ENCODE measurements around the gene RBP4.

Gene RBP4

DNA sequence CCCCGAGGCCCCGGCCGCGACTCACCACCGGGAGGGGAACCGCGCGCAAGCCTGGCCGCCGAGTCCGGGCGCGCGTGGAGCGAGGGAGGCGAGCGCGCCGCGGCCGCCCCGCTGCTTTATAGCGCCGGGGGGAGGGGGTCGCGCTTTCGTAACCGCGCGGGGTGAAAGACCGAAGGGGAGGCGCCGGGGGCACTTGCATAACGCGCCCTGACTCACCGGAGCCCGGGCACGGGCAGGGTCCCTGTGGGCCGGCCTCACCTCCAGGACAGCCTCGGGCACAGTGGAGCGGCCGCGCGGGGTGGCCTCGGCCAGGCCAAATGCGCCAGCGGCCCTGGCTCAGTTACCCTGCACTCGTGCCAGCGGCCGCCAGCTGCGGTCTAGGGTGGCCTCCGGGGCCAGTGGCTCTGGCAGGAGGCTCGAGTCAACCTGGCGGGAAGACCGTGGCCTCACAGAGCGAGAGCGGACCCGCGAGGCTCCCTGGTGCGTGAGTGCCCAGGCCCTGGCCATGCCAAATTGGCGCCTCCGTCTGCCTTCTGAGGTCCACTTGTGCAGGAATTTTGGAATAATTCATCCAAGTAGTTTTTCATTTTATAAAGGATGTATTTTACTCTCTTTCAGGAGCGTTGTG, at the start of gene RBP4:
TSS of gene RBP4 (minus strand) at position 90 of the 628 bp plus-strand sequence. CDS start 207 bp downstream, outside the sequence.
- DNase-seq = no peak
- in situ Hi-C loops (cut with MboI; ENCODE audit: low pct_unique_long_range_greater_than_20kb, low sequenced_read_pairs) = no loop called here

GRCh38 chr10:93639791-93640190, 38.8 kb upstream of the RBP4 start:
- in situ Hi-C loops (cut with MboI; ENCODE audit: low pct_unique_long_range_greater_than_20kb, low sequenced_read_pairs) = no loop called here
- DNase-seq = no peak

DNA sequence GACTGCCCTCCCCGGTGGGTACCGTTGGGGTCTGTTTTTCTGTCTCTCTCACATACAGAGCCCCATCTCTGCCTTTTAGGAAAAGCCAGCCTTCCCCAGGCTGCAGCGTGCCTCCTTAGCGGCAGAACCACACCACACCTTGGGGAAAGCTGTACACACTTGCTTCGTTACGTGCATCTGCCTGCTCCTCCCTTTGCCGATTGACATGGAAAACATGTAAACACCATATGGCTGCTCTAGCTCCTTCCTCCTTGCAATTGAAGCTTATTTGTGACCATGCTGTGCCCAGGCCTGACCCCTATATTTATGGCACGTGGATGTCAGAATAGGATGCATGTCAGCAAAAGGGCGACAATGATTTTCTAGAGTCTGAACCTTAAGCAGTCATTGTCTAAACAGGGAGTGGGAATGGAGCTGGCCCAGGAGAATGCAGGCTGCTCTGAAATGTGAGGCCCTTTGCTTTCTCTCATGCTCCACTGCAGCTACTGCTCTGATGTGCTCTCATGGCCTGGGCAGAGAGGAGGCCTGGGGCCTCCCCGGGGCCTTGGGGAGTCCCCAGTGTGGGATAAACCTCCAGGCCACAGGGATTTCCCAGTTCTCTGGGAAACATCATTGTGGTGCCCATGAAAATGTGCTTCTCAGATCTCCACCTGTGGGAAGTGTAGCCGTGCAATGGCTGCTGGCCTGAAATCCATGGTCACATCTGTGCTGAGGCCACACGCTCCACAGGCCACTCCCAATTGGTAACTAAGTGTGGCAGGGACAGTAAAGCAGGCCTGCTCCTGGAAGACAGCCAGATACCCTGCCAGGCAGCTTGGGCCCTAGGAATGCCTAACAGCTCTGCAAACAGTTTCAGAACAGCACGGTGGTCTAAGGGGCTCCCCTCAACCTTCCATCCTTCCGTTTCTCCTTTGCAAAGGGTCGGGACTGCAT, 29.9 kb upstream of the RBP4 start:
- DNase-seq = no peak
- in situ Hi-C loops (cut with MboI; ENCODE audit: low pct_unique_long_range_greater_than_20kb, low sequenced_read_pairs) = no loop called here

GRCh38 chr10:93629647-93630305, 28.7 kb upstream of the RBP4 start:
- in situ Hi-C loops (cut with MboI; ENCODE audit: low pct_unique_long_range_greater_than_20kb, low sequenced_read_pairs) = no loop called here
- DNase-seq = no peak

- no peak for DNase-seq
- in situ Hi-C loops (cut with MboI; ENCODE audit: low pct_unique_long_range_greater_than_20kb, low sequenced_read_pairs) = no loop called here
Observed at GRCh38 chr10:93628858-93629257, 27.8 kb upstream of the RBP4 start.

DNA sequence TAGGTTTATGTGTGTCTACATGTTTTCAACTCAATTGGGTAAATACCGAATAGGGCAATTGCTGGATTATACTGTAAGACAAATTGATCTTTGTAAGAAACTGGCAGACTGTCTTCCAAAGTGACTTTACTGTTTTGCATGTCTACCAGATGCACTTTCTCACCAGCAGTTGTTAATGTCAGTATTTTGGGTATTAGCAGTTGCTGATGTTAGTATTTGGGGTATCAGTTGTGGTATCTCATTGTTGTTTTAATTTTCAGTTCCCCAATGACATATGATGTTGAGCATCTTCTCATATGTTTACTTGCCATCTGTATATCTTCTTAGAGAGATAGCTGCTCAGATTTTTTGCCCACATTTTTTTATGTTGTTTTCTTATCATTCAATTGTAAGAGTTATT, 21.9 kb upstream of the RBP4 start:
- no peak for DNase-seq
- in situ Hi-C loops (cut with MboI; ENCODE audit: low pct_unique_long_range_greater_than_20kb, low sequenced_read_pairs) = no loop called here

- DNase-seq = no peak
- in situ Hi-C loops (cut with MboI; ENCODE audit: low pct_unique_long_range_greater_than_20kb, low sequenced_read_pairs) = no loop called here
Observed at GRCh38 chr10:93620925-93621324, 19.9 kb upstream of the RBP4 start.

DNA sequence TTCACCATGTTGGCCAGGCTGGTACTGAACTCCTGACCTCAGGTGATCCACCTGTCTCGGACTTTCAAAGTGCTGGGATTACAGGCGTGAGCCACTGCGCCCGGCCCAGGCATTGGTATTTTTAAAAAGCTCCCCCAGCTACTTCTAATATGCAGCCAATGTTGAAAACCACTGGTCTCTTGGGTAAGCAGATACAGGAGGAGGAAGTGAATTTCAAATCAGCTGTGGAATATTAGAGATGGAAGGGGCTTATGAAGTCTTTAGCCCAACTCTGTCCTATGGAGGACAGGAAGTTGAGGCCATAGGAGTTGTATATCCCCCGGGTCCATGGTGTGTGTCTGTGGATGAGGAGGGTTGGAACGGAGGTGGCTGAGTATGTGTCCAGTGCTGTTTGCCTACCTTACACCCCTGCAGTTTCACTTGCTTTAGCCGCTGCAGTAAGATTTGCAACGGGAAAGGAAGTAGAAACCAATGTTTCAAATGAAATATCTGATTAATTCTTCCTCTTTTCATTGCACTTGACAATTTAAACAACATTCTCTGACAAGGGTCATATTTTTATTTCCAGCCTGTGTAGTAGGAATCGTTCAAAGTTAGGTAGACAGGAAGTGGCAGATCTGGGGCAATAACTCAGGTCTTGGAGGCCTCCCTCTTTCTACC, 14.7 kb upstream of the RBP4 start:
- peak; percentile 28 for DNase-seq
- in situ Hi-C loops (cut with MboI; ENCODE audit: low pct_unique_long_range_greater_than_20kb, low sequenced_read_pairs) = no loop called here

- DNase-seq = no peak
- in situ Hi-C loops (cut with MboI; ENCODE audit: low pct_unique_long_range_greater_than_20kb, low sequenced_read_pairs) = no loop called here
Observed at GRCh38 chr10:93614101-93614825, 13.2 kb upstream of the RBP4 start.

- in situ Hi-C loops (cut with MboI; ENCODE audit: low pct_unique_long_range_greater_than_20kb, low sequenced_read_pairs) = no loop called here
- DNase-seq = no peak
Observed at GRCh38 chr10:93613126-93613525, 12.1 kb upstream of the RBP4 start.

GRCh38 chr10:93612311-93612710, 11.3 kb upstream of the RBP4 start, which contains the start of gene PDE6C:
Gene PDE6C (plus strand): TSS chr10:93612537. CDS start chr10:93612726, 189 bp downstream.
- no peak for DNase-seq
- in situ Hi-C loops (cut with MboI; ENCODE audit: low pct_unique_long_range_greater_than_20kb, low sequenced_read_pairs) = no loop called here

DNA sequence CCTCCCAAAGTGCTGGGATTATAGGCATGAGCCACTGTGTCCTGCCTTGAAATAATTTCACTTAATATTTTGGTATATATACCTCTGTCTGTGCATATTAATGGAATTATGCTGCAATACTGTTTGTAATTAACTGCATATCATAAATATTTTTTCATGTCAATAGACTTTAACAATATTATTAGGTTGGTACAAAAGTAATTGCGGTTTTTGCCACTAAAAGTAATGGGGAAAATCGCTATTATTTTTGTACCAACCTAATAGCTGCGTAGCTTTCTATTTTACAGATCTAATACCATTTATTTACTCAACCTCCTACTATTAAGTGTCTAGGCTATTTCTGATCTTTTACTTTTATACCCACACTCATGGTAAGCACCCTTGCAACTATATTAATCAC, 7.4 kb upstream of the RBP4 start:
- no peak for DNase-seq
- in situ Hi-C loops (cut with MboI; ENCODE audit: low pct_unique_long_range_greater_than_20kb, low sequenced_read_pairs) = no loop called here

- DNase-seq = peak; percentile 28
- in situ Hi-C loops (cut with MboI; ENCODE audit: low pct_unique_long_range_greater_than_20kb, low sequenced_read_pairs) = no loop called here
Observed at GRCh38 chr10:93604146-93604545, 3.1 kb upstream of the RBP4 start.

GRCh38 chr10:93603023-93603422, 2.0 kb upstream of the RBP4 start:
- DNase-seq = no peak
- in situ Hi-C loops (cut with MboI; ENCODE audit: low pct_unique_long_range_greater_than_20kb, low sequenced_read_pairs) = no loop called here

GRCh38 chr10:93601774-93602162, 733 bp upstream of the RBP4 start:
- DNase-seq = no peak
- in situ Hi-C loops (cut with MboI; ENCODE audit: low pct_unique_long_range_greater_than_20kb, low sequenced_read_pairs) = no loop called here

- in situ Hi-C loops (cut with MboI; ENCODE audit: low pct_unique_long_range_greater_than_20kb, low sequenced_read_pairs) = no loop called here
- no peak for DNase-seq
Observed at GRCh38 chr10:93600446-93601145, 439 bp downstream of the RBP4 start.

DNA sequence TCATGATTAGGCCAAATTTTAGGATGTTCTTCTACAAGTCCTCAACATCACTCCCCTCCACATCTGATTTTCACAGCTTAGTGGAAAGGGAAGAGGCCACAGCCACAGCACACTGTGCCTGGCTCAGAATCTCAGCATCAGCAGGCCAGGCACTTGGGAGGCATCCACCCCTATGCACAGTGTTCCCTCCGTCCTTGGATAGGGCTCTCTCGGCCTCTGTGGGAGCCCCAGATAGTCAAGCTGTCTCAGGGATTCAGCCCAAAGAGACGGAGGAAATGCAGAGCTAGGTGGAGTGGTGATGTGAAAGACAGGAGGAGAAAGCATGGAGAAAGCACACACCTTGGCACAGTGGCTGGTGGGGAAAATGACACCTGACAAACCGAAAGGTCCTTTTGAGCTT, 1.3 kb downstream of the RBP4 start:
- no peak for DNase-seq
- in situ Hi-C loops (cut with MboI; ENCODE audit: low pct_unique_long_range_greater_than_20kb, low sequenced_read_pairs) = no loop called here

GRCh38 chr10:93599335-93599734, 1.7 kb downstream of the RBP4 start:
- no peak for DNase-seq
- in situ Hi-C loops (cut with MboI; ENCODE audit: low pct_unique_long_range_greater_than_20kb, low sequenced_read_pairs) = no loop called here
